HG02623 (cell line): ENCODE data around the gene TMEM242.

ENCODE experiments used
- ATAC-seq: cut with Tn5 transposase; IDR thresholded peaks from one replicate; pipeline ENCODE4 v1.9.1; 2021; ENCODE audit warnings: moderate library complexity; ENCODE audit not compliant: unreplicated experiment

The TMEM242 gene

GRCh38 chr6:157272866-157273755, 50.2 kb downstream of the TMEM242 start:
- ATAC-seq, result no peak

- no peak for ATAC-seq
Measured at GRCh38 chr6:157272372-157272771, 50.9 kb downstream of the TMEM242 start.

GRCh38 chr6:157271911-157272310, 51.4 kb downstream of the TMEM242 start:
- ATAC-seq, result no peak

DNA sequence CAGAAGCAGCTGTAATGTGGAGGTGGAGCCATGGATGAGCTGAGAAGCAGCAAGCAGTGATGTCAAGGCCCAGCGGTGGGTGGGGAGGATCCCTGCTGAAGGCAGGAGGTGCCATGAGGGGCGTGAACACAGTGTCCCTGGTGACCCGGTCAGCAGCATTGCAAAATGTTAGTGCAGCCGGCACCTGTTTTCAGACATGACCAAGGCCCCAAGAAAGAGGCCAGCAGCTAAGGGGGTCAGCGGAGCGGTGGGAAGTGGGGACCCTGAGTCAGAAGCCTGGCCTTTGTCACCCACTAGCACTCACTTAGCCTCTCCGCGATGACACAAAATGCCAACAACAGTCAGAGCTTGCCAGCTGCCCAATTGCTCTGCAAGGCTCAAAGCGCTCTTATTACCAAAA, 51.9 kb downstream of the TMEM242 start:
- ATAC-seq, result no peak

DNA sequence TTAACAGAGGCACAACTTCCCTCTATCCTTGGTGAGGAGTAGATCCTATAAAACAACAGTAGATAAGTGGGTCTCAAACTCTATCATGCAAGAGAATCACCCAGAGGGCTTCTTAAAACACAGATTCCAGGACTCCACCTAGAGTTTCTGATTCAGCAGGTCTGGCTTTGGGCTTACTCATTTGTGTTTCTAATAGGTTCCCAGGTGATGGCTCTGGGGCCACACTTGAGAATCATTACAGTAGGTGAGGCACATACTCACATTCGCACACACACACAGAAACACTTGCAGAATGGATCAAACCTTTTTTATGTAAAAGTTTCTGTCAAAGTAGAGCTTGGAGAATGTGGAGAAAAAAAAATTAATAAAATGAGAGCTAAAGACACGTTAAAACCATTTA, 52.4 kb downstream of the TMEM242 start:
- ATAC-seq, result no peak

- no peak for ATAC-seq
Measured at GRCh38 chr6:157270308-157270707, 53.0 kb downstream of the TMEM242 start.

- no peak for ATAC-seq
Measured at GRCh38 chr6:157269261-157269794, 54.0 kb downstream of the TMEM242 start.

DNA sequence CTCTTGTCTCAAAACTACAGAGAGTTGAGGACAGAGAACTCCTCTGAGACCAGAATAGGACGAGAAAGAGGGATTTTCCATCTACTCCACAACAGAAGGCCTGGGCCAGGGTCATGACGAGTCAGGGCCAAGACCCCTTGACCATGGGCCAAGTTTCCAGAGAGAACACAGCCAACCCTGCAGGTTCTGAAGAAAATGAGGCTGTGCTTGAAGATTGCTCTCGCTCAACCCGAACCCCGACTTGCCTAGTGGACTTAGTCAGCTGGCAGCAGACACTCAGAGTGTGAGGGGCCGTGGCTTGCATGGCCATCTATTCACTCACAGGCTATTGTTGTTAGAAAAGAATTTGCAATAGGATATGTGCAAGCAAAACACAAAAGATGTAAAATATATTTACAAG, 54.5 kb downstream of the TMEM242 start:
- no peak for ATAC-seq

GRCh38 chr6:157268396-157268795, 54.9 kb downstream of the TMEM242 start:
- ATAC-seq, result no peak

- no peak for ATAC-seq
Measured at GRCh38 chr6:157267654-157268053, 55.7 kb downstream of the TMEM242 start.

GRCh38 chr6:157267109-157267611, 56.2 kb downstream of the TMEM242 start:
- ATAC-seq, result no peak

DNA sequence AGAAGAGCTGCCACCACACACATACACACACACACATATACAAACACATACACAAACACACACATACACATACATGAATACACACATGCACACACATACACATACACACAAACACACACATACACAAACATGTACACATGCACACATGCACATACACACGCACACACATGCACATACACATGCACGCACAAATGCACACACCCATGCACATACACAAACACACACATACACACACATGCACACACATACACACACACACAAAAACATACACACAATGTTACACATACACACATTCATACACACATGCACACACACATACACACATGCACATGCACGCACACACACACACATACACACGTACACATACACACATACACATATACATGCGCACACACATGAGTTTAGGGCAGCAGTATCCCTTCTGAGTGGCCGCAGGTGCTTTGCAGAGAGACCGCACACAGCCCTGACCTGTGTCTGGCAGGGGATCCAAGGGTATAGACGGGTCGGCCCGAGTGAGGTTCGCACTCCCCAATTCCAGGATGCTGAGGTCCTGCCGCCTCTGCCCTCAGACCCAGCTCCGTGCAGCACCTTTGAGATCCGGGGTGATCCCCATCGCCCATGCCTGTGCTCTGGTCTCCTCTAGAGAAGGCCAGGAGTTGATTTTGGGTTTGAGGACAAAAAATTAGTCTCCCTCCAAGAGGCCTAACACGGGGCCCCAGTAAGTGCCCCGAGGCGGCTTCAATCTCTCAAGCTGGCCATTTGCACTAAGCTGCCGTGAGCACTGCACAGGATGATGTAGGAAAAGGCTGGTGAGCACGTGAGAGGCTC, 56.8 kb downstream of the TMEM242 start:
- ATAC-seq, result no peak

- ATAC-seq, result no peak
Measured at GRCh38 chr6:157265635-157266034, 57.7 kb downstream of the TMEM242 start.

- ATAC-seq, result no peak
Measured at GRCh38 chr6:157265186-157265585, 58.1 kb downstream of the TMEM242 start.

GRCh38 chr6:157264701-157265100, 58.6 kb downstream of the TMEM242 start:
- no peak for ATAC-seq

- no peak for ATAC-seq
Measured at GRCh38 chr6:157263881-157264397, 59.4 kb downstream of the TMEM242 start.

- no peak for ATAC-seq
Measured at GRCh38 chr6:157263146-157263545, 60.2 kb downstream of the TMEM242 start.

DNA sequence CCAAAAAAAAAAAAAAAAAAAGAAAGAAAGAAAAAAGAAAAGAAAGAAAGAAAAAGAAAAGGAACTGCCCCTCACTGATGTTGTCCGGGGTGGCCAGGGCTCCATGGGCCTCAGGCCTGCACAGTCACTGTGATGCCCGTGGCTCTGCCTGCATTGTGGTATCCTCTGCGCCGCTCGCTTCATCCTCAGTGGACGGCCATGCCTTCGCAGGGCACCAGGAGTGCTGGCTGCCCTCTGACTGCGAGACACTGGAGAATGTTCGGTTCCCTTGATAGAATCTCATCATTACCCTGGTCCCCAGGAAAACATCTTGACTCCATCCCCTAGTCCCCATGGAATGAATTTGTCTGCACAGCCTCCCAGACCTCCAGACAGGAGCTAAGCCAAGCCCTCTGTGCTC, 61.7 kb downstream of the TMEM242 start:
- ATAC-seq, result no peak

DNA sequence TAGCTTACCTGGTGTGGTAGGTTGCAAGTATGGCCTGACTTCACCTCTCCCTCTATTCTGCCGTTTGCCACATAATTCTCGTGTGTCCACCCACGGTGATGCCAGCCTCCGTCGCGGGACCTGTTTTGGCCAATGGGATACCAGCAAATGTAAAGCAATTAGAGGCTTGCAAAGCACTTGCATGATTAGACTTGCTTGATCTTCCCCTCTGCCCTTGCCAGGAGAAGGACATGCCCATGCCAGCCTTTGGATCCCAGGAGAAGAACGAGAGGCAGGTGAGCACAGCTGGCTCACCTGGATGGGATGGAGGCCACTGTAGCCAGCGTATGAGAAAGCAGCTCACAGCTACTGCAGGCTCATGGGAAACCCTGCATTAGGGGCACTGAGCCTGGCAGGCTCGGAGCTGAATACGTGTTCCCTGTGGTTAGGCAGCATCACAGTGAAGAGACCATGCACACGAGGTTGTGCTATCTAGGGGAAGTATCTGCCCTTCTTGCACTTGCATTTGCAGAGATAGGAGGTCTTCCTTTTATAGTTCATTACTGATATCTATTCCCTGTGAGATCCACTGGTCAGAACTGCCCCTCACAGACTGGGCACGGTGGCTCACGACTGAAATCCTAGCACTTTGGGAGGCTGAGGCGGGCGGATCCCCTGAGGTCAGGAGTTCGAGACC, 62.4 kb downstream of the TMEM242 start:
- ATAC-seq, result no peak

DNA sequence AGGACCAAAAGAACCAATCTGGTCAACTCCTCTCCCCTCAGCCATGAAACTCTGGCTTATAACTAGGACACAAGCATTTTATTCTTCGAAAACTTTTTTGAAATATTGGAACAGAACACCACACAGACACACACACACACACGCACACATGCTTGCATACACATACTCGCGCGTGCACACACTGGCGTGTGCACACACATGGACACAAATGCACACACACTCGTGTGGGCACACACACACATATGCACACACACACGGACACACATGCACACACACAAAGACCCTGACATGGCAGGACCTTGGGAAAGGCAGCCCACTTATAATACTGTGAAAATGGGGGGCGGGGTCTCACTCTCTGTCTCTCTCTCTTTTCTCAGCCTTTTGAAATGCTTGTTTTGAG, 63.9 kb downstream of the TMEM242 start:
- no peak for ATAC-seq

- ATAC-seq, result no peak
Measured at GRCh38 chr6:157258878-157259277, 64.4 kb downstream of the TMEM242 start.
